GM23338 (cell line): ENCODE measurements around the gene TMEM175. TPM values are rescaled to one million over a fixed set of nuclear protein-coding genes. Genes with fewer than 3 reads are reported as not detected.

ENCODE experiments used
- ATAC-seq: fragments of 200-7000 bp; cut with Tn5 transposase; 3 replicates; pipeline ENCODE4 v1.9.1; 2020
- DNase-seq: peaks from one replicate; pipeline ENCODE4 v3.0.0-alpha.2; 2015; ENCODE audit warnings: low spot score
- H2AFZ ChIP-seq: fragments of 200-600 bp; sonication (generic); 2 replicates; pipeline ENCODE4 v1.8.0; 2016; ENCODE audit warnings: antibody characterized with exemption, mild to moderate bottlenecking, moderate library complexity
- H3F3A ChIP-seq: fragments of 200-600 bp; sonication (generic); replicated peaks from 2 replicates; pipeline ENCODE4 v1.8.0; 2017; ENCODE audit warnings: antibody characterized with exemption, mixed run types, low read depth
- H3K27ac ChIP-seq: fragments of 200-600 bp; sonication (generic); 2 replicates; pipeline ENCODE4 v1.6.1; 2016; ENCODE audit warnings: low read depth
- H3K27me3 ChIP-seq: fragments of 200-600 bp; sonication (generic); 2 replicates; pipeline ENCODE4 v1.8.0; 2016; ENCODE audit warnings: mild to moderate bottlenecking, mixed run types, moderate library complexity; ENCODE audit not compliant: insufficient read depth
- H3K36me3 ChIP-seq: fragments of 200-600 bp; sonication (generic); 2 replicates; pipeline ENCODE4 v1.8.0; 2016; ENCODE audit warnings: mild to moderate bottlenecking; ENCODE audit not compliant: insufficient read depth
- H3K4me1 ChIP-seq: fragments of 200-600 bp; sonication (generic); 2 replicates; pipeline ENCODE4 v1.8.0; 2016; ENCODE audit warnings: mild to moderate bottlenecking, moderate library complexity; ENCODE audit not compliant: insufficient read depth
- H3K4me2 ChIP-seq: fragments of 200-600 bp; sonication (generic); 2 replicates; pipeline ENCODE4 v1.7.1; 2017; ENCODE audit warnings: mixed run types
- H3K4me3 ChIP-seq: fragments of 200-600 bp; sonication (generic); 2 replicates; pipeline ENCODE4 v1.6.1; 2016; ENCODE audit warnings: mixed run types
- H3K79me2 ChIP-seq: fragments of 200-600 bp; sonication (generic); replicated peaks from 2 replicates; pipeline ENCODE4 v1.8.0; 2017; ENCODE audit warnings: mild to moderate bottlenecking; ENCODE audit not compliant: insufficient read depth
- H3K9me2 ChIP-seq: fragments of 200-600 bp; sonication (generic); 2 replicates; pipeline ENCODE4 v1.8.0; 2017; ENCODE audit not compliant: insufficient read depth
- H4K20me1 ChIP-seq: fragments of 200-600 bp; sonication (generic); replicated peaks from 2 replicates; pipeline ENCODE4 v1.8.0; 2017; ENCODE audit warnings: mild to moderate bottlenecking; ENCODE audit not compliant: insufficient read depth
- H3K27ac Mint-ChIP-seq: 2 replicates; pipeline ENCODE4 v1.8.0; 2020; ENCODE audit warnings: inconsistent platforms, mild to moderate bottlenecking, moderate library complexity, mixed read lengths
- H3K27me3 Mint-ChIP-seq: 3 replicates; pipeline ENCODE4 v1.8.0; 2022; ENCODE audit warnings: low read depth, mild to moderate bottlenecking, moderate library complexity, mixed read lengths, inconsistent platforms; ENCODE audit not compliant: insufficient read depth, poor library complexity
- H3K36me3 Mint-ChIP-seq: 3 replicates; pipeline ENCODE4 v1.8.0; 2021; ENCODE audit warnings: low read depth, mild to moderate bottlenecking, inconsistent platforms, moderate library complexity, mixed read lengths
- H3K4me1 Mint-ChIP-seq: 3 replicates; pipeline ENCODE4 v1.8.0; 2020; ENCODE audit warnings: mild to moderate bottlenecking, inconsistent platforms, mixed read lengths
- H3K4me3 Mint-ChIP-seq: 3 replicates; pipeline ENCODE4 v1.8.0; 2021; ENCODE audit warnings: moderate library complexity, mild to moderate bottlenecking, inconsistent platforms, mixed read lengths
- H3K9me3 Mint-ChIP-seq: 3 replicates; pipeline ENCODE4 v1.8.0; 2020; ENCODE audit warnings: moderate library complexity, mild to moderate bottlenecking, inconsistent platforms, mixed read lengths
- CTCF ChIP-seq, 2 experiments: fragments of 200-600 bp in 1 of 2; sonication (generic) in 1 of 2; conservative IDR thresholded peaks; 2 replicates each; pipeline versions ENCODE4 v1.5.1 to v1.6.1; 2016 to 2017; ENCODE audit warnings: antibody characterized with exemption in 2 of 2, low read depth in 2 of 2, mild to moderate bottlenecking in 2 of 2, moderate library complexity in 1 of 2
- EZH2 ChIP-seq: fragments of 200-600 bp; sonication (generic); IDR thresholded peaks from one replicate; pipeline ENCODE4 v1.8.0; 2017; ENCODE audit warnings: antibody characterized with exemption, mild to moderate bottlenecking, low read depth; ENCODE audit not compliant: unreplicated experiment
- EZH2phosphoT487 ChIP-seq: fragments of 200-600 bp; sonication (generic); IDR thresholded peaks from one replicate; pipeline ENCODE4 v1.8.1; 2018; ENCODE audit warnings: antibody characterized with exemption; ENCODE audit not compliant: unreplicated experiment
- REST ChIP-seq: IDR thresholded peaks from one replicate; pipeline ENCODE4 v1.6.1; 2018; ENCODE audit warnings: antibody characterized with exemption; ENCODE audit not compliant: unreplicated experiment
- STAT1 ChIP-seq: IDR thresholded peaks from one replicate; pipeline ENCODE4 v1.6.1; 2016; ENCODE audit warnings: antibody characterized with exemption; ENCODE audit not compliant: unreplicated experiment
- ZNF331 ChIP-seq: fragments of 250-450 bp; sonication (Bioruptor Pico); IDR thresholded peaks from 2 replicates; pipeline ENCODE4 v1.5.0; 2020; ENCODE audit warnings: low read depth, mild to moderate bottlenecking, moderate library complexity
- polyA plus RNA-seq: library from polyadenylated mRNA; unstranded; fragments of >200 nt; fragmentation: Nextera tagmentation; extraction: Ambion mirVana; gene quantifications from 2 replicates; pipeline ENCODE4 v1.2.1, GENCODE V29; 2016
- total RNA-seq: library from RNA; depleted of rRNA; stranded (reverse); fragments of >200 nt; shearing (Covaris generic); gene quantifications from 2 replicates; pipeline ENCODE4 v1.2.3, GENCODE V29; 2014

The TMEM175 gene
- total and polyA plus RNA-seq, 2 experiments from 2014 or later: 8.0 to 11.4 TPM

- Histone ChIP-seq H3K9me2 (no peaks in the 10 kb centered on the region; the same call in 1 of the 2 replicates), H3K4me2 (no peak overlapping the region), H3K27ac (no peak overlapping the region), H3F3A (0 out of 2 replicates have a peak, but pooled peaks cover 11% of the 10 kb centered on the region), H4K20me1 (no peaks in the 10 kb centered on the region; the same call in 1 of the 2 replicates), H3K4me3 (no peak overlapping the region), H3K36me3 (no peaks in the 10 kb centered on the region), H3K4me1 (no peaks in the 10 kb centered on the region), H3K79me2 (no peaks in the 10 kb centered on the region), H2AFZ (no peak overlapping the region), H3K27me3 (no peaks in the 10 kb centered on the region)
- Mint-ChIP-seq H3K4me1 (no peaks in the 10 kb centered on the region), H3K27ac (no peak overlapping the region), H3K36me3 (peaks cover 22% of the 10 kb centered on the region), H3K9me3 (peaks cover 7% of the 10 kb centered on the region; the same call in 2 of the 3 replicates), H3K27me3 (peaks cover 14% of the 10 kb centered on the region), H3K4me3 (no peak overlapping the region)
- DNase-seq: no peak
- ATAC-seq: no peak
- no peak for TF ChIP-seq EZH2
These were observed 47.4 kb upstream of the TMEM175 start for GRCh38 chr4:884896-885295.

- H3K27ac Mint-ChIP-seq: no peak overlapping the region
- H3K36me3 Mint-ChIP-seq: peaks cover 22% of the 10 kb centered on the region
- no peak overlapping the region for H3K4me2 ChIP-seq
- H3K9me2 ChIP-seq: no peaks in the 10 kb centered on the region; the same call in 1 of the 2 replicates
- H3K4me1 Mint-ChIP-seq: no peaks in the 10 kb centered on the region
- no peak overlapping the region for H3K4me3 Mint-ChIP-seq
- no peaks in the 10 kb centered on the region for H3K79me2 ChIP-seq
- H4K20me1 ChIP-seq: no peaks in the 10 kb centered on the region; the same call in 1 of the 2 replicates
- ATAC-seq (no peak), DNase-seq (no peak)
- TF ChIP-seq EZH2phosphoT487: no peak
- no peak for TF ChIP-seq ZNF331 (CRISPR knock-in tag)
- TF ChIP-seq STAT1: no peak
- no peak for TF ChIP-seq REST
- TF ChIP-seq CTCF (conservative IDR thresholded peaks at IDR 0.05; ENCODE audit: low read depth in 2 of 2): no peak
- 0 out of 2 replicates have a peak, but pooled peaks cover 11% of the 10 kb centered on the region for H3F3A ChIP-seq
- no peak overlapping the region for H2AFZ ChIP-seq
- no peak overlapping the region for H3K27ac ChIP-seq
- H3K27me3 Mint-ChIP-seq: peaks cover 14% of the 10 kb centered on the region
- H3K4me3 ChIP-seq: no peak overlapping the region
- H3K36me3 ChIP-seq: no peaks in the 10 kb centered on the region
- peaks cover 7% of the 10 kb centered on the region; the same call in 2 of the 3 replicates for H3K9me3 Mint-ChIP-seq
- H3K4me1 ChIP-seq: no peaks in the 10 kb centered on the region
- no peaks in the 10 kb centered on the region for H3K27me3 ChIP-seq
These were observed 46.9 kb upstream of the TMEM175 start for GRCh38 chr4:885353-885752.
